Measurements from ENCODE around the gene UROC1.
A peak's percentile ranks its signal among the peaks of the same experiment; 100 is the strongest.

Gene UROC1

GRCh38 chr3:126551121-126551838 lies 33.7 kb upstream of the UROC1 start:
- H3K4me1 ChIP-seq (ENCODE audit: insufficient read depth, insufficient read length): peaks cover 28% of the 10 kb centered on the region
- no peak for TF ChIP-seq YY1 (IDR thresholded peaks at IDR 0.05; ENCODE audit: insufficient read depth, insufficient read length)
- TF ChIP-seq ZNF274 (IDR thresholded peaks at IDR 0.05; ENCODE audit: low read depth, low read length): no peak
- TF ChIP-seq SUZ12 (IDR thresholded peaks at IDR 0.05; ENCODE audit: extremely low read depth, insufficient read depth, insufficient read length): no peak
- H3K9me3 ChIP-seq (ENCODE audit: insufficient read depth, low read length): no peaks in the 10 kb centered on the region
- H3K4me3 ChIP-seq (ENCODE audit: insufficient read length, low read depth): no peak overlapping the region
- no peak for DNase-seq (ENCODE audit: low read depth, low spot score)
- peaks cover 39% of the 10 kb centered on the region for H3K27me3 ChIP-seq (ENCODE audit: insufficient read depth, insufficient read length)
- no peak overlapping the region for H3K9ac ChIP-seq (ENCODE audit: insufficient read length, low read depth)
- no peaks in the 10 kb centered on the region for H3K36me3 ChIP-seq (ENCODE audit: insufficient read depth, insufficient read length, low read length)

GRCh38 chr3:126550488-126551051 lies 33.0 kb upstream of the UROC1 start:
- TF ChIP-seq YY1 (IDR thresholded peaks at IDR 0.05; ENCODE audit: insufficient read depth, insufficient read length) (no peak), ZNF274 (IDR thresholded peaks at IDR 0.05; ENCODE audit: low read depth, low read length) (no peak), SUZ12 (IDR thresholded peaks at IDR 0.05; ENCODE audit: extremely low read depth, insufficient read depth, insufficient read length) (no peak)
- no peak overlapping the region for H3K9ac ChIP-seq (ENCODE audit: insufficient read length, low read depth)
- no peaks in the 10 kb centered on the region for H3K9me3 ChIP-seq (ENCODE audit: insufficient read depth, low read length)
- H3K36me3 ChIP-seq (ENCODE audit: insufficient read depth, insufficient read length, low read length): no peaks in the 10 kb centered on the region
- DNase-seq (ENCODE audit: low read depth, low spot score): no peak
- no peak overlapping the region for H3K4me3 ChIP-seq (ENCODE audit: insufficient read length, low read depth)
- peaks cover 25% of the 10 kb centered on the region for H3K4me1 ChIP-seq (ENCODE audit: insufficient read depth, insufficient read length)
- peaks cover 42% of the 10 kb centered on the region for H3K27me3 ChIP-seq (ENCODE audit: insufficient read depth, insufficient read length)

- Histone ChIP-seq H3K4me3 (ENCODE audit: insufficient read length, low read depth) (no peak overlapping the region), H3K4me1 (ENCODE audit: insufficient read depth, insufficient read length) (peaks cover 23% of the 10 kb centered on the region), H3K9me3 (ENCODE audit: insufficient read depth, low read length) (no peaks in the 10 kb centered on the region), H3K36me3 (ENCODE audit: insufficient read depth, insufficient read length, low read length) (no peaks in the 10 kb centered on the region), H3K27me3 (ENCODE audit: insufficient read depth, insufficient read length) (peaks cover 42% of the 10 kb centered on the region), H3K9ac (ENCODE audit: insufficient read length, low read depth) (no peak overlapping the region)
- TF ChIP-seq ZNF274 (IDR thresholded peaks at IDR 0.05; ENCODE audit: low read depth, low read length) (no peak), SUZ12 (IDR thresholded peaks at IDR 0.05; ENCODE audit: extremely low read depth, insufficient read depth, insufficient read length) (no peak), YY1 (IDR thresholded peaks at IDR 0.05; ENCODE audit: insufficient read depth, insufficient read length) (no peak)
- no peak for DNase-seq (ENCODE audit: low read depth, low spot score)
These were observed 32.4 kb upstream of the UROC1 start for GRCh38 chr3:126549861-126550487.

- Histone ChIP-seq H3K36me3 (ENCODE audit: insufficient read depth, insufficient read length, low read length) (no peaks in the 10 kb centered on the region), H3K27me3 (ENCODE audit: insufficient read depth, insufficient read length) (peaks cover 42% of the 10 kb centered on the region), H3K4me1 (ENCODE audit: insufficient read depth, insufficient read length) (peaks cover 24% of the 10 kb centered on the region), H3K9me3 (ENCODE audit: insufficient read depth, low read length) (no peaks in the 10 kb centered on the region), H3K4me3 (ENCODE audit: insufficient read length, low read depth) (no peak overlapping the region), H3K9ac (ENCODE audit: insufficient read length, low read depth) (no peak overlapping the region)
- DNase-seq (ENCODE audit: low read depth, low spot score): peak; percentile 55
- TF ChIP-seq ZNF274 (IDR thresholded peaks at IDR 0.05; ENCODE audit: low read depth, low read length) (no peak), SUZ12 (IDR thresholded peaks at IDR 0.05; ENCODE audit: extremely low read depth, insufficient read depth, insufficient read length) (no peak), YY1 (IDR thresholded peaks at IDR 0.05; ENCODE audit: insufficient read depth, insufficient read length) (no peak)
These were observed 31.2 kb upstream of the UROC1 start for GRCh38 chr3:126548556-126549466.

- no peak overlapping the region for H3K9ac ChIP-seq (ENCODE audit: insufficient read length, low read depth)
- H3K4me3 ChIP-seq (ENCODE audit: insufficient read length, low read depth): no peak overlapping the region
- H3K4me1 ChIP-seq (ENCODE audit: insufficient read depth, insufficient read length): peaks cover 24% of the 10 kb centered on the region
- H3K27me3 ChIP-seq (ENCODE audit: insufficient read depth, insufficient read length): peaks cover 42% of the 10 kb centered on the region
- H3K36me3 ChIP-seq (ENCODE audit: insufficient read depth, insufficient read length, low read length): no peaks in the 10 kb centered on the region
- no peak for DNase-seq (ENCODE audit: low read depth, low spot score)
- no peak for TF ChIP-seq SUZ12 (IDR thresholded peaks at IDR 0.05; ENCODE audit: extremely low read depth, insufficient read depth, insufficient read length)
- TF ChIP-seq ZNF274 (IDR thresholded peaks at IDR 0.05; ENCODE audit: low read depth, low read length): no peak
- TF ChIP-seq YY1 (IDR thresholded peaks at IDR 0.05; ENCODE audit: insufficient read depth, insufficient read length): no peak
- no peaks in the 10 kb centered on the region for H3K9me3 ChIP-seq (ENCODE audit: insufficient read depth, low read length)
These were observed 30.1 kb upstream of the UROC1 start for GRCh38 chr3:126547721-126548120.

- Histone ChIP-seq H3K9ac (ENCODE audit: insufficient read length, low read depth) (no peak overlapping the region), H3K36me3 (ENCODE audit: insufficient read depth, insufficient read length, low read length) (no peaks in the 10 kb centered on the region), H3K9me3 (ENCODE audit: insufficient read depth, low read length) (no peaks in the 10 kb centered on the region), H3K4me3 (ENCODE audit: insufficient read length, low read depth) (no peak overlapping the region), H3K27me3 (ENCODE audit: insufficient read depth, insufficient read length) (peaks cover 36% of the 10 kb centered on the region), H3K4me1 (ENCODE audit: insufficient read depth, insufficient read length) (peaks cover 24% of the 10 kb centered on the region)
- TF ChIP-seq SUZ12 (IDR thresholded peaks at IDR 0.05; ENCODE audit: extremely low read depth, insufficient read depth, insufficient read length) (no peak), ZNF274 (IDR thresholded peaks at IDR 0.05; ENCODE audit: low read depth, low read length) (no peak), YY1 (IDR thresholded peaks at IDR 0.05; ENCODE audit: insufficient read depth, insufficient read length) (no peak)
- no peak for DNase-seq (ENCODE audit: low read depth, low spot score)
These were observed 29.1 kb upstream of the UROC1 start for GRCh38 chr3:126546549-126547239.

All from NT2/D1 (cell line).